Right lobe of liver (tissue), 6 donors: ENCODE data around the gene IFT27. TPM values are rescaled to one million over a fixed set of nuclear protein-coding genes. Genes with fewer than 3 reads are reported as not detected.

ENCODE experiments used
- ATAC-seq, 4 donors: fragments of 200-7000 bp; cut with Tn5 transposase; one replicate each; pipeline ENCODE4 v1.9.1; 2020; ENCODE audit warnings: mild to moderate bottlenecking in 4 of 4, moderate library complexity in 4 of 4
- DNase-seq, 3 donors: peaks; one replicate each; pipeline ENCODE4 v3.0.0-alpha.2; 2020
- H3K27ac ChIP-seq, 3 donors: fragments of 200-600 bp; one replicate each; pipeline ENCODE4 v1.8.0; 2022
- H3K27me3 ChIP-seq, 2 donors: fragments of 200-600 bp; one replicate each; pipeline ENCODE4 v1.8.0; 2022
- H3K36me3 ChIP-seq, 4 donors: fragments of 200-600 bp; sonication (generic) in 1 of 4; one replicate each; pipeline versions ENCODE4 v1.5.1 to v1.8.0; 2017 to 2022; ENCODE audit warnings: control low read depth in 1 of 4
- H3K4me1 ChIP-seq, 4 donors: fragments of 200-600 bp; sonication (generic) in 1 of 4; one replicate each; pipeline versions ENCODE4 v1.5.1 to v1.8.0; 2017 to 2022; ENCODE audit warnings: control low read depth in 1 of 4
- H3K4me3 ChIP-seq, 3 donors: fragments of 200-600 bp; one replicate each; pipeline ENCODE4 v1.8.0; 2022
- H3K9me3 ChIP-seq, 4 donors: fragments of 200-600 bp; sonication (generic) in 1 of 4; one replicate each; pipeline versions ENCODE4 v1.5.1 to v1.8.0; 2017 to 2022; ENCODE audit warnings: control low read depth in 1 of 4
- POLR2A ChIP-seq: fragments of 450-650 bp; IDR thresholded peaks from one replicate; pipeline ENCODE4 v1.6.1; 2017; ENCODE audit warnings: antibody characterized with exemption, mild to moderate bottlenecking
- WGBS: methylation state at CpG from one replicate; pipeline ENCODE4 v1.1.6; 2018; ENCODE audit warnings: low coverage, low lambda C conversion rate; ENCODE audit not compliant: insufficient coverage; ENCODE audit errors: missing lambda C conversion rate; 5-methylcytosine and 5-hydroxymethylcytosine counted together
- intact Hi-C, 2 donors: fragments of 100-400 bp; cut with DNase I; formaldehyde crosslinking; loops; one replicate each; pipeline versions ENCODE4 v1.11.2 to v1.14.1; 2022
- total RNA-seq, 6 experiments: library from RNA; depleted of rRNA in 2 of 6; stranded (reverse); fragments of >200 nt in 2 of 6; fragmentation: NEBNext Ultra II Directional in 3 of 6; extraction: Animal tissue kit (Norgen Biotek cat#: 25700) in 3 of 6; gene quantifications; one replicate each; pipeline versions ENCODE4 v1.1.0 to v1.2.4, GENCODE V29; 2016 to 2023
- TF ChIP-seq, protein P1 (sequence below), 4 donors: fragments of 200-600 bp in 3 of 4; fragments of 450-650 bp in 1 of 4; IDR thresholded peaks; one replicate each; pipeline versions ENCODE4 v1.5.1 to v1.8.0; 2016 to 2022; ENCODE audit warnings: antibody characterized with exemption in 4 of 4, mild to moderate bottlenecking in 2 of 4
- donor health status: DM: no; HTN: yes; CAD: no.
- donor health status: DM: no; HTN: no; CAD: no.
- donor health status: DM: no; HTN: no; CAD: no.
- donor health status: DM: no; HTN: yes; CAD: no.
- donor health status: DM: no; HTN: yes; CAD: no.

The IFT27 gene
- total RNA-seq, 6 experiments from 2014 or later: 10.3 to 17.4 (median 14.8) TPM

GRCh38 chr22:36768616-36769015, 7.3 kb downstream of the IFT27 start:
- no peak for ATAC-seq
- Histone ChIP-seq H3K4me3 (no peak overlapping the region), H3K27me3 (no peaks in the 10 kb centered on the region), H3K9me3 (no peaks in the 10 kb centered on the region), H3K4me1 (no peaks in the 10 kb centered on the region), H3K27ac (no peak overlapping the region), H3K36me3 (no peaks in the 10 kb centered on the region)
- no peak for DNase-seq
- 96% methylated on average over 13 of the region's 13 CpGs for WGBS
- TF ChIP-seq, protein P1, sequence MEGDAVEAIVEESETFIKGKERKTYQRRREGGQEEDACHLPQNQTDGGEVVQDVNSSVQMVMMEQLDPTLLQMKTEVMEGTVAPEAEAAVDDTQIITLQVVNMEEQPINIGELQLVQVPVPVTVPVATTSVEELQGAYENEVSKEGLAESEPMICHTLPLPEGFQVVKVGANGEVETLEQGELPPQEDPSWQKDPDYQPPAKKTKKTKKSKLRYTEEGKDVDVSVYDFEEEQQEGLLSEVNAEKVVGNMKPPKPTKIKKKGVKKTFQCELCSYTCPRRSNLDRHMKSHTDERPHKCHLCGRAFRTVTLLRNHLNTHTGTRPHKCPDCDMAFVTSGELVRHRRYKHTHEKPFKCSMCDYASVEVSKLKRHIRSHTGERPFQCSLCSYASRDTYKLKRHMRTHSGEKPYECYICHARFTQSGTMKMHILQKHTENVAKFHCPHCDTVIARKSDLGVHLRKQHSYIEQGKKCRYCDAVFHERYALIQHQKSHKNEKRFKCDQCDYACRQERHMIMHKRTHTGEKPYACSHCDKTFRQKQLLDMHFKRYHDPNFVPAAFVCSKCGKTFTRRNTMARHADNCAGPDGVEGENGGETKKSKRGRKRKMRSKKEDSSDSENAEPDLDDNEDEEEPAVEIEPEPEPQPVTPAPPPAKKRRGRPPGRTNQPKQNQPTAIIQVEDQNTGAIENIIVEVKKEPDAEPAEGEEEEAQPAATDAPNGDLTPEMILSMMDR (IDR thresholded peaks at IDR 0.05): no peak
- TF ChIP-seq POLR2A: no peak
- intact Hi-C loops: no loop called here

- DNase-seq: no peak
- intact Hi-C loops: no loop called here
- WGBS: 92% methylated on average over 4 of the region's 5 CpGs
Measured at GRCh38 chr22:36768141-36768540, 7.8 kb downstream of the IFT27 start.

GRCh38 chr22:36767035-36767775, 8.7 kb downstream of the IFT27 start:
- Histone ChIP-seq H3K4me3 (no peak overlapping the region), H3K27me3 (no peaks in the 10 kb centered on the region), H3K9me3 (no peaks in the 10 kb centered on the region), H3K36me3 (no peaks in the 10 kb centered on the region), H3K4me1 (no peaks in the 10 kb centered on the region), H3K27ac (no peak overlapping the region)
- no peak for TF ChIP-seq POLR2A
- TF ChIP-seq, protein P1 (IDR thresholded peaks at IDR 0.05): no peak
- DNase-seq (no peak), ATAC-seq (no peak)
- intact Hi-C loops: no loop called here
- WGBS: 91% methylated on average over 9 of the region's 10 CpGs

More at GRCh38 chr22:36768141-36768540, 7.8 kb downstream of the IFT27 start:
- no peak for TF ChIP-seq POLR2A
- TF ChIP-seq, protein P1 (IDR thresholded peaks at IDR 0.05): no peak
- no peaks in the 10 kb centered on the region for H3K27me3 ChIP-seq
- H3K36me3 ChIP-seq: no peaks in the 10 kb centered on the region
- no peak for ATAC-seq
- no peaks in the 10 kb centered on the region for H3K4me1 ChIP-seq
- no peaks in the 10 kb centered on the region for H3K9me3 ChIP-seq
- H3K27ac ChIP-seq: no peak overlapping the region
- no peak overlapping the region for H3K4me3 ChIP-seq

DNA sequence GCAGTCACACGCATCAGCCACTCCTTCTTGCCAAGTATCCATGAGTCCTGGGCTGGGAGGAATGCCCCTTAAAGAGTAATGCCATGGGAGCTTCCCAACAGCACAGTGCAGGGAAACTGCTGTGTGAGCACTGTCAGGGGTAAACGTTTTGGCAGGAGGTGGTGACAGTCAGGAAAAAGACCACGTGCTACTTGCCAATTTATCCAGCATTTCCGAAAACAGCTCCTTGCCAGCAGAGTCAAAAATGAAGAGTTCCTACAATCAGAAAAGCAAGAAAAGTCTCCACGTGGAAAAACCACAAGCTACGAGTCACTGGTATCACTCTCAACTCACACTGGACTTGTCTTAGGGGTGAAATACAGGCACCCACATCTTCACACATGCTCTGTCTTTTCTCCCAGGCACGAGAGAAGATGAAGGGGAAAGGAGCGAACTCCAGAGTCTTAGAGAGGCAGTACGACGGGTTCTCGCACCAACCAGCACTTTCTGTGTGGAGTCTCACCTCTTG, 9.9 kb downstream of the IFT27 start:
- no peak overlapping the region for H3K4me3 ChIP-seq
- intact Hi-C loops: no loop called here
- TF ChIP-seq, protein P1 (IDR thresholded peaks at IDR 0.05): no peak
- TF ChIP-seq POLR2A: no peak
- ATAC-seq (no peak), DNase-seq (no peak)
- no peaks in the 10 kb centered on the region for H3K9me3 ChIP-seq
- H3K27ac ChIP-seq: no peak overlapping the region
- no peaks in the 10 kb centered on the region for H3K36me3 ChIP-seq
- no peaks in the 10 kb centered on the region for H3K27me3 ChIP-seq
- H3K4me1 ChIP-seq: no peaks in the 10 kb centered on the region
- 67% methylated on average over 6 of the region's 11 CpGs for WGBS
